GM19397 (cell line): ENCODE data around the gene HS1BP3.

Experiments used
- ATAC-seq: cut with Tn5 transposase; IDR thresholded peaks from one replicate; pipeline ENCODE4 v1.9.1; 2021; ENCODE audit warnings: mild to moderate bottlenecking, moderate library complexity; ENCODE audit not compliant: unreplicated experiment

Gene HS1BP3

DNA sequence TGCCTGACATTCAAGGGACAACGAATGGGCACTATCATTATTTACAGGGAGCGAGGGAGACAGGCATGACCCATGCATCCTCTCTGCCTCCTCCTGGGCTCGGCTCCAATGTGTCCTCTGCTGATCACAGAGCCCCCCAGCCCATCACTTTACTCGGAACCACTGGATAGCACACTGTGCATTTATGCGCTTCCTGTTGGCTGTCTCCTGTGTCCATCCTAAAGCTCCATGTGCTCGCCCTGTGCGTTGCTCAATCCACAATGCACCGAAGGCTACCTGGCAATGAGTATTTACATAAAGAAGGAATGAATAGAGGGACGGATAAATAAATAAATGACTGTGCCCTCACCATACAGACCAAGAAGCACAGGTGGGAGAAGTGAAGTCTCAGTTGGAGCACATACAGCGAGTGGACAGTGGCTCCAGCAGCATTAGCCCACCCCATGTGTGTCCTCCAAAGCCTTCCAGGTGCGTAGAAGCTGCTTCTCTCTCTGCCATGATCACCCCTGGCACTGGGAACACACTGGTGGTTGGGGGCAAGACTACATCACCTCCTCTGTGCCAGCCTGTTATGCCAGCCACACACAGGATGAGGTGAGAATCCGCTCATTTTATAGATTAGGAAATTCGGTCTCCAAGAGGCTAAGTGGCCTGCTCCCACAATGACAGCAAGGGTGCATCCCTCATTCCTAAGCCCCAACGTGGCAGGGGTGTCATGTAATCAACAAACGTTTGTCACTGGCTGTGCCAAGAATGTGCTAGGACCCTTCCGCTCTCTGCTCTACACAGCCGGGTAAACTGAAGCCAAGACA is 13.7 kb upstream of the HS1BP3 start:
- ATAC-seq = no peak

GRCh38 chr2:20664071-20664390 is 13.1 kb upstream of the HS1BP3 start:
- ATAC-seq = no peak

- ATAC-seq = no peak
Measured at GRCh38 chr2:20663196-20664070, 12.5 kb upstream of the HS1BP3 start.

DNA sequence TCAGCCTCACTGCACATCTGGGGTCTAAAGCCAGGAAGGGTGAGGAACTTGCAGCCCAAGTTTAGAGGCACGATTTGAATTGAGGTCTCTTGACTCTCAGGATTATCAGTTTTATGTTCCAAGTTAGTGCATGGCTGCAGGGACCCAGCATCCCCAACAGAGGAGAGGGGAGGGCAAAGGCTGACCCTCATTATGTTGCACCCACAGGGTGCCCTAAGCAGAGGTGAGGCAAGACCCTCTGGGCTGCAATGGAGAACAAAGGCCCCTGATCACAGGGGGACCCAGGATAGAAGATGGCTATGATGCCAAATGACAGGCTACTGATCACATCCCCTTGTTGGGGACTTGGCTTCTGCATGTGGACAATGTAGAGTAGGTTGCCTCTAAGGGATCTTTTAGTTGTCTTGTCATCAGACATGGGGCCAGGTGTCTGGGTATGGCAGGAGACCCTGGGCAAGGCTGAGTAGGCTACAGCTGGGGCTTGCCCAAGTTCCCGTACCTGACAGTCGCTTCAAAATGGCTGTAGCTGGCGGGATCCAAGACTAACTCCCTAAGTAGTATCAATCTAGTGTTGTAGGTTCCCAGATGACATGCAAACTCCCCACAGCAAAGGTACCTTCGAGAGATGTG is 11.5 kb upstream of the HS1BP3 start:
- no peak for ATAC-seq

DNA sequence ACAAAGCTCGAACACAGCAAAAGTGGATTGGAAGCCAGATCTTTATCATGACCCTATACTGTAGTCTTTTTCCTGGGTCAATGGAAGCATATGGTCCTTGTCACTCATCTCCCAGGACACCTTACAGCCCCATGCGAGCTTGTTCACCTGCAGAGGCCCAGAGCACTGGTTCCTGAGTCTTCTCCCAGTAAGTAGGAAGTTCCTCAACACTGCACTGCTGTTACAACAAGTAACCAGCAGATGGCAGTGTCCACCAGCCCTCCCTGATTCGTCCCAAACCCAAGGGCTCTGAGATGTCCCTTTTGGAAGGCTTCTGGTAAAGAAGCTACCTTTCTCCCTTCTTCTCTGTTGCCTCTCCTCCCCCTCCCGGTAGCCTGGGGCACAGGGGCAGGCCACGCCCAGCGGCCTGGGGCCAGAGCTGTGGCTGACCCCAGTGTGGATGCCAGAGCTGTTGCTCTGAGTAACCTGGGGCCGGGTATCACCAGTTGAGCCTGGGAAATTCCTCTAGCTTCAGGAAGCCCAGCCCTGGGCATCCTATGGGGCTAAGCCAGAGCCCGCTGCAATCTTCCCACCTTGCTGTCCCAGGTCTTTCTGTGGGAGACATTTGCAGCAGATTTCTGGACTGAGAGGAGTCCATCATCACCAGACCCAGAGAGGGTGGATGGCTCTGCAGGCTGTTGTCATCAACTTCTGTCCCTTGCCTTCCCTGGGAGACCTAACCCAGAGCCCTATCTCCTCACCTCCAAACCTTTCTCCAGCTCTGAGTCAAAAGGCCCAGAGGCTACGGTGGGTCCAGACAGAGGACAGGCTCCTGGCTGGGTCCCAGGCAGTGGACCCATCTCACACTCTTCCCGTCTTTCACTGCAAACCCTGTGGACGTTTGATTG is 10.8 kb upstream of the HS1BP3 start:
- peak; percentile 47 for ATAC-seq

DNA sequence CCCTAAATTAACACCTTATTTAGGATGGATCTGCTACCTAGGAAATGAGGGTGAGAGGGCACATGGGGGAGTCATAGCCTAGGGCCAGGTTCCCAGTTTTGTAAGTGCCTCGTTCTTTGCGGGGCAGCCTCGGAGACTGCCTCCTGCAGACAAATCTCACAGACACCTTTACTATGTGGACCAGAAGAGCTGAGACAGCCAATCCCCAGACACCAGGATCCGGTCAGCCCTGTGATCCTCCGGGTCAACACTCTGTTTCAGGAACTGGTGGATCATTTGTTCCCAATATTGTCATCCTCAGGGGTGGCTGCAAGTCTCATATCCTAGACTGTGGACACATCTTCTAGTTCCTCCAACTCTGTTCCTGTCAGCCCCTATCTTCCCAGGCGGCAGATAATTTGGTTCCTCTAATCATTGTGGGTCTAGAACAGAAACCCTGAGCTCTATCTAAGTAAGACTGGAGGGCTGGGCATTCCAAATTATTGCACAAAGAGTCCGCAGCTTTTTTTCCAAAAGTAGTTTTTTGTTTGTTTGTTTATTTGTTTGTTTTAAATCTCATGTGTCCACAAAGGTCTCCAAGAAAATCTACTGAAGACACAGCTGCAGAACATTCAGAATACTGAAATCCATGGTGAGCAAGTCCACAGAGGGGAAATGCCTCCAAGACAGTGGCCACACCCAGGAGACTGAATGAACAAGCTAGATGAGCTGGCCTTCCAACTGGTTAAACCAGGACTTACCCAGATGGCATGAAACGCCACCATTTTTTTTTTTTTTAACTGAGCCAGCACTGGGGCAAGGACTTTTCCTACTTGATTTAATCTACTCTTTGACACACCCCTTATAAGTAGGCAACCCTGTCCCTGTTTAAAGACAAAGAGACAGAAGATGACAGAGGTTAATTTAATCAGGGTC is 9.9 kb upstream of the HS1BP3 start:
- no peak for ATAC-seq

GRCh38 chr2:20657522-20658235 is 6.8 kb upstream of the HS1BP3 start:
- no peak for ATAC-seq

DNA sequence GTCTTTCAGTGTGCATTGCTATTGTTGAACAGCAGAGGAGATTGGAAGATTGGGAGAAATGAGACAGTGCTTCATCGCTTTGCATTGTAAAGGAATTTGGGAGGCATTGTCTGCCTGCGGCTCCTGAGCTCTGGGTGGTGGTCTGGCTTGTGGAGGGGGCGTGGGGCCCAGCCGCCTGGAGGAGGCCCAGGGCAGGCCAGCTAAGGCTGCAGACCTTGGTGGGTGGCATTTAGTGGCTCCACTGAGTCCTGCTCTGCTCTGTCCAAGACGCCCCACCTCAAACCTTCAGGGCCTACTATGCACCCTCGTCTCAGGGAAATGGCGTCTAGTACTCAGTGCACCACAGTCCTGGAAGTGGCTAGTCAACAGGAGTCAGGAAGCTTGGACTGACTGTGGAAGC is 5.7 kb upstream of the HS1BP3 start:
- no peak for ATAC-seq

DNA sequence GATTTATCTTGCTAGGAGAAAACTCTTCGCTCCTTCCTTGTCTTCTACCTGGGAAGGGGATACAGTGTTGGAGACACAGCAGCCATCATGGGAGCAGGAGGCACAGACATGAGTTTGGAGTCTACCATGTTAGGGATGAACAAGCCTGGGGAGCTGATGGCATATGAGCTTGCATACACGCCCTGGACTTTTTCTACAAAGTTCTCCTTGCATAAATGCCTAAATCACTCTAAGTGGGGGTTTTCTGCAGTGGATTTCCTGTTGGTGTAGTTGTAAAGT is 3.6 kb upstream of the HS1BP3 start:
- no peak for ATAC-seq

DNA sequence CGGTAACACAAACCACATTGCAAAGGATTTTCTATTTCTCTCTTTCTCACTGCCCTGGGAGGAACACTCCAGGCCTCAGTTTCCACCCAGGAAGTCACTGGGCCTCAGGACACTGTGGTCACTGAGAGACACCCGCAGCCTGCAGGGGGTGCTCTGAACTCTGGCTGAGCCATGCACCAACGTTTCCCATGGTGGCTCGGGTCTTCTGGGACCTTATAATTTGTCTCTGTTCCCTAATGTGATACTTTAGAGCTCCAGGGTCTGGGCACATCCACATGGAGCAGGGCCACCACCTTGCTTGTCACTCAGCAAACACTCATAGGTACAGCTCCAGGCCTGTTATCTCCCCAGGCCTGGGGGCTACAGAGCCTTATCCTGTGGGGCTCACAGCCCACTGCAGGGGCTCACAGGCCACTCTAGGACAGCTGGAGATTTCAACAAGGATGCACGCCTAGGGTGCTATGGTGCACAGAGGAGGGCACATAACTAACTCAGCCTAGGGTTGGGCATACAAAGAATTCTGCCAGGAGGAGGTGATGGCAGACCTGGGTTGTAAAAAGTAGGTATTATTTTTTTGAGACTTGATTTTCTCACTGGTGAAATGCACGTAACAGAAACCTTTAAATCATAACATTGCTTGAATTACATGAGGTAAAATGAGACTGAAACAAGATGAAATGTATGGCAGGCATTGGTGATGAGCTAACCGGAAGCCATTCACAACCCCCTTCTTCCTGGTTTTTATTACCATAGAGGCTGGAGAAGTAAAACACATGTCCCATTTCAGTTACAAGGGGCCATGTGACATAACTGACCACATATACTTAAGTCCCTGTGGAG is 3.0 kb upstream of the HS1BP3 start:
- no peak for ATAC-seq

DNA sequence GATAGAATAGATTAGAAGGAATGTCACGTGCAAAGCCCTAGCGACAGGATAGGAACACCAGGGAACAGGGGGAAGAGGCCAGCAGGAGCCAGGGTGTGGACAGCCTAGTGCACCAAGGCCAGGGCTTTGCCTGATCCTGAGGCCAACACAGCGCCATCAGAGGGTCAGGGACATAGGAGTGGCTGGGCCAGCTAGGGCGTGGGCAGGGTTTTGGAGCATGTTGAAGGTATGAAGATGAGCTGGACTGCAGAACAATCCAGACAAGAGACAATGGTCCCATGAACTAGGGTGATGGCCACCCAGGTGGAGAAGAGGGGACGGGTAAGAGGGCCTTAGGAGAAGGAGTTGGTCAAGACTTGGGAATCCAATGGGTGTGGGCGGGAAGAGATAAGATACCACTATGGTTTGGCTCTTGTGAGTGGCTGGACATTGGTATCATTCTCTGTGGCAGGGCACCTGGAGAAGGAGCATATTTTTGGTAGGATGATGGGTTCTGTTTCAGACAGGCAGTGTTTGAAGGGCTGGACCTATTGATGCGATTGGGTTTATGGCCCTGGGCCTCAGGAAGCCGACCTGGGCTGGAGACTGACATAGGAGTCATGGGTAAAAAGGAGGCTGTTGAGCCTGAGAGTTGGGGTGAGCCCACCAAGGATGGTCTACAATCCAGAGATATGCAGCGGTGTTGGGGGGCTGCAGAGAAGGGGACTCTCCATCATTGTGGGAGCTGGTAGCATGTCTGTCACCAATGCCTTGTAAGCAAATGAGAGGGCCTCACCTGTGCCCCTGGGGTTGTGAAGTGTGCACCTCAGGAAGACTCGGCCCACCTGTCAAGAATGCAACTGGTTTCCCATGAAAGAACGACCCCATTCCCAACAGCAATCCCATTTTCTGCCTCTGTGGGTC is 2.0 kb upstream of the HS1BP3 start:
- no peak for ATAC-seq

GRCh38 chr2:20652141-20652540 is 1.2 kb upstream of the HS1BP3 start:
- ATAC-seq = no peak

DNA sequence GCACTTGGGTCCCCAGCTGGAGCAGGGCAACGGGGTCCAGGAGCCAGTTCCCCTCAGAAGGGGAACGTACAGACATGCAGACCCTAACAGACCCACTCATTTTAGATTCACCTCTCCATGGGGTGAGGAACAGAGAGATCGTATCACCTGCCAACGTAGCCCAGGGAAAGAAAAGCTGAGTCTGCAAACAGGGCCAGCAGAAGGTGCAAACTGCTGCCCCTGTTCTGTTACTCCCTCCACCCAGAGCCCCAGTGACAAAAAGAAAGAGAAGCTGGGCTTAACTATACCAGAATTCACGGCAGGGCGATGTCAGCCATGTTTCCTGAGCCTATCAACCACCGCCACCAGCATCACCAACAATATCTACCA is 817 bp upstream of the HS1BP3 start:
- ATAC-seq = no peak

DNA sequence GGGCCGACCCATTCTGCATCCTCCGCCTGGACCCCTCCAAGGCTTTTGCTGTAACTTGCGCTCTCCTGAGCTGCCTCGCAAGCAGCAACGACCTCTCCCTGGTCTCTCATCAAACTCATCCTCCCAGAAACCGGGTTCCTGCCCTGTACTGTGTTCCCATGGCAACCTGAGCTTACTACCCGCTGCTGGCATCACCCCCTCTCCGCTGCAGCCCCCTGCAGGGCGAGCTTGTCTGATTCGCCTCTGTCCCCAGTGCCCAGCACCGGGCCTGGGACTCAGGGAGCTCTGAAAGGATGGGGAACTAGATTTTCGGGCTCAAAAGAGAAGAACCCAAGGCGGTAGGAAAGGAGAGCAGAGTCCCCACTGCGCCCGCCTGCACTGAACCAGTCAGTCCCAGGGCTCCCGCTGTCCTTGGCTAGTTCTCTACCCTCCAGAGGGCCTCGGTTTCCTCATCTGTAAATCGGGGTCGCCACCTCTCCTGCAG is 463 bp downstream of the HS1BP3 start:
- no peak for ATAC-seq

DNA sequence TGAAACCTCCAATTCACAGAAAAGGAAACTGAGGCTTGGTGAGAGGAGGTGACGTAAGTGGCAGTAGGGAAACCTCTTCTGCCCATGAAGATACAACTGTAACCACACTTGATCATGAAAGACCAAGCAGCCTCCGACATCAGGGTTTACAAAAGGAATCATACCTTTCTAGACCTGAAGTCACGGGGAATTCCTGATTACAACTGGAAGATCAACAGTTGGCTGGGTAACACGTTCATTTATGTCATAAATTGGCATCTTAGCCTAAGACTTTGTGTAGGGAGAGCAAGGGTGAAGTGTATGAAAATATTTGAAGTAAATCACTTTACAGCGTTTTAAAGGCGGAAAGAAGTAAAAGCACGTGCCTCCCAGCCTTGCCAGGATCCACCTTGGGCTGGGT is 922 bp downstream of the HS1BP3 start:
- ATAC-seq = no peak

DNA sequence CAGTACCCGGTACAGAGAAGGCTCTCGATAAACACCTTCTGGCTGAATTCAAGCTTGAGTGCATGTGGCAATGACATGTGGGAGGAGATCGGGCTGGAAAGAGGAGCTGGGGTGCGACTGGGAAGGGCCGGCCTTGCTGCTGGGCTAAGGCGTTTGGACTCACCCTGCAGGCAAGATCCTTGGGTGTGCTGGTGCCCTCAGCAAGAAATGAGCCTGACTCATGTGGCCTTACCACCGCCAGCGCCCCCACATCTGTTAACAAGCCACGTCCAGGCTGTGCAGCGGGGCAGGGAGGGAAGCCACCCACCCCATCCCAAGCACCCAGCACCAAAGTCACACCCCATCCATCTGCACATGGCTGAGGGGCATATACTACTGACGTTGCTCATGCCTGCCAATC is 1.3 kb downstream of the HS1BP3 start:
- no peak for ATAC-seq

- ATAC-seq = no peak
Measured at GRCh38 chr2:20648831-20649230, 2.1 kb downstream of the HS1BP3 start.
